Parathyroid adenoma (tissue), 2 donors: ENCODE results near the gene MAMSTR.
A peak's percentile ranks its signal among the peaks of the same experiment; 100 is the strongest.

Experiments
- H2AFZ ChIP-seq: fragments of 300-600 bp; sonication (generic); one replicate; pipeline ENCODE4 v1.7.0; 2017; ENCODE audit warnings: antibody characterized with exemption, mild to moderate bottlenecking
- H3K27ac ChIP-seq: fragments of 300-600 bp; sonication (generic); one replicate; pipeline ENCODE4 v1.7.0; 2017
- H3K27me3 ChIP-seq: fragments of 300-600 bp; sonication (generic); one replicate; pipeline ENCODE4 v1.7.0; 2017; ENCODE audit warnings: low read length; ENCODE audit not compliant: control insufficient read depth, insufficient read depth
- H3K36me3 ChIP-seq: fragments of 300-600 bp; sonication (generic); one replicate; pipeline ENCODE4 v1.7.0; 2017; ENCODE audit warnings: low read length; ENCODE audit not compliant: control insufficient read depth, insufficient read depth
- H3K4me1 ChIP-seq: fragments of 300-600 bp; sonication (generic); one replicate; pipeline ENCODE4 v1.7.0; 2017; ENCODE audit warnings: control low read depth
- H3K4me2 ChIP-seq: fragments of 300-600 bp; sonication (generic); one replicate; pipeline ENCODE4 v1.7.0; 2017; ENCODE audit warnings: low read length
- H3K4me3 ChIP-seq: fragments of 300-600 bp; sonication (generic); one replicate; pipeline ENCODE4 v1.7.0; 2017; ENCODE audit warnings: low read depth, low read length
- H3K79me2 ChIP-seq: fragments of 300-600 bp; sonication (generic); one replicate; pipeline ENCODE4 v1.7.0; 2017; ENCODE audit warnings: control low read depth
- H3K9ac ChIP-seq: fragments of 300-600 bp; sonication (generic); one replicate; pipeline ENCODE4 v1.7.0; 2017; ENCODE audit warnings: mild to moderate bottlenecking
- H3K9me3 ChIP-seq: fragments of 300-600 bp; sonication (generic); one replicate; pipeline ENCODE4 v1.7.0; 2017; ENCODE audit warnings: low read length; ENCODE audit not compliant: control insufficient read depth
- CTCF ChIP-seq: fragments of 300-600 bp; sonication (generic); IDR thresholded peaks from one replicate; pipeline ENCODE4 v1.7.0; 2017; ENCODE audit warnings: antibody characterized with exemption, mild to moderate bottlenecking
- donor health status: primary hyperparathyroidism.

Gene MAMSTR

GRCh38 chr19:48739404-48740163, 20.1 kb upstream of the MAMSTR start:
- Histone ChIP-seq H3K4me1 (no peaks in the 10 kb centered on the region), H3K9ac (peak overlapping the region; percentile 17), H3K36me3 (no peaks in the 10 kb centered on the region), H3K4me2 (peak overlapping the region; percentile 54), H2AFZ (peak overlapping the region; percentile 92), H3K79me2 (no peaks in the 10 kb centered on the region), H3K4me3 (peak overlapping the region; percentile 41), H3K9me3 (no peaks in the 10 kb centered on the region), H3K27ac (peak overlapping the region; percentile 58), H3K27me3 (no peaks in the 10 kb centered on the region)
- no peak for TF ChIP-seq CTCF

- peak overlapping the region; percentile 92 for H2AFZ ChIP-seq
- H3K27ac ChIP-seq = peak overlapping the region; percentile 50
- peak overlapping the region; percentile 65 for H3K4me2 ChIP-seq
- no peaks in the 10 kb centered on the region for H3K27me3 ChIP-seq
- no peaks in the 10 kb centered on the region for H3K4me1 ChIP-seq
- no peaks in the 10 kb centered on the region for H3K79me2 ChIP-seq
- H3K9me3 ChIP-seq = no peaks in the 10 kb centered on the region
- H3K9ac ChIP-seq = peak overlapping the region; percentile 17
- peak overlapping the region; percentile 41 for H3K4me3 ChIP-seq
- peak; percentile 25 for TF ChIP-seq CTCF
- no peaks in the 10 kb centered on the region for H3K36me3 ChIP-seq
Observed at GRCh38 chr19:48738557-48739403, 19.3 kb upstream of the MAMSTR start.

- Histone ChIP-seq H3K27ac (no peak overlapping the region), H2AFZ (no peak overlapping the region), H3K4me2 (no peak overlapping the region), H3K9ac (no peak overlapping the region), H3K4me1 (no peaks in the 10 kb centered on the region), H3K79me2 (no peaks in the 10 kb centered on the region), H3K36me3 (no peaks in the 10 kb centered on the region), H3K27me3 (no peaks in the 10 kb centered on the region), H3K4me3 (no peak overlapping the region), H3K9me3 (no peaks in the 10 kb centered on the region)
- no peak for TF ChIP-seq CTCF
Observed at GRCh38 chr19:48737360-48737998, 18.0 kb upstream of the MAMSTR start.

- Histone ChIP-seq H3K9me3 (no peaks in the 10 kb centered on the region), H3K27ac (no peak overlapping the region), H3K4me2 (peak overlapping the region; percentile 18), H3K79me2 (no peaks in the 10 kb centered on the region), H3K4me1 (no peaks in the 10 kb centered on the region), H3K36me3 (no peaks in the 10 kb centered on the region), H3K27me3 (no peaks in the 10 kb centered on the region), H2AFZ (peak overlapping the region; percentile 45), H3K4me3 (no peak overlapping the region), H3K9ac (no peak overlapping the region)
- no peak for TF ChIP-seq CTCF
Observed at GRCh38 chr19:48735031-48735615, 15.6 kb upstream of the MAMSTR start.
